GM13977 (cell line): ENCODE data around the gene CNOT6.

Experiments used
- DNase-seq: peaks from one replicate; pipeline ENCODE4 v3.0.0; 2012; ENCODE audit warnings: low spot score
- in situ Hi-C: fragments of 300-500 bp; cut with MboI; formaldehyde crosslinking; loops from one replicate; pipeline ENCODE4 v1.12.0; 2022; ENCODE audit warnings: low sequenced_read_pairs, low pct_unique_long_range_greater_than_20kb, mixed read lengths, inconsistent platforms; ENCODE audit not compliant: unreplicated experiment
- TF ChIP-seq, protein P1 (sequence below): IDR thresholded peaks from 2 replicates; pipeline ENCODE4 v1.5.1; 2012; ENCODE audit warnings: mild to moderate bottlenecking, control low read depth; ENCODE audit not compliant: insufficient read depth; ENCODE audit errors: extremely low read depth, missing control alignments

CNOT6 gene

DNA sequence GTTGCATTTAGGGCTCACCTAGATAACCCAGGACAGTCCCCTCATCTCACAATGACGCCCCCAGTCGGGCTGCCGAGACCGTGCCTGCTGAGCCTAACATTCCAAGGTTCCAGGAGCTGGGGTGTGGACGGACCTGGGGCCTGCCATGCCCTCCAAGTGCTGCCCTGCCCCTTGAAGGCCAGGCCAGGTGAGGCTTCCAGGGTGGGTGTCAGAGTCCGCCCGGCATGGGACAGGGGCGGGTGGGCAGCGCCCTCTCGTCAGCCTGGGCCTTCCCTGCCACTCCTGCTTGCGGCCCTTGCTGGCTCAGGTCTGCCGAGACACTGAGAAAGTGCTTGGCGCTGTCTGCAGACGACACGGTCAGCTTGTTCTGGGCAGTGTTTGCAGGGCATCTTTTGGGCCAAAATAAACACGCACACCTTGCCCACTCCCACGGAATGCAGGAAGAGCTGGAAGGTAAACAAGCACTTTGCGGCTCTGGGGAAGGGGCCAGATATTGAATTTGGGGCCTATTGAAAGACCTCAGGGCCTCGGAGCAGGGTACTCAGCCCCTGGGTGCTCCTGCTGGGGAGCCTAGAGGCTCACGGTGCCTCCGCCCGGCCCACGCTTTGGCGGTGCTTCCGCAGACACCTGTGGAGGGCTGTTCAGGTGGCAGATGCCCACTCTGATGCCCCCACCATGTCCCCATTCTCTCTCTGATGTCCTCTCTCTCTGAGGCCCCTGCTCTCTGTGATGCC is 101.4 kb downstream of the CNOT6 start:
- in situ Hi-C loops: no loop called here
- TF ChIP-seq, protein P1, sequence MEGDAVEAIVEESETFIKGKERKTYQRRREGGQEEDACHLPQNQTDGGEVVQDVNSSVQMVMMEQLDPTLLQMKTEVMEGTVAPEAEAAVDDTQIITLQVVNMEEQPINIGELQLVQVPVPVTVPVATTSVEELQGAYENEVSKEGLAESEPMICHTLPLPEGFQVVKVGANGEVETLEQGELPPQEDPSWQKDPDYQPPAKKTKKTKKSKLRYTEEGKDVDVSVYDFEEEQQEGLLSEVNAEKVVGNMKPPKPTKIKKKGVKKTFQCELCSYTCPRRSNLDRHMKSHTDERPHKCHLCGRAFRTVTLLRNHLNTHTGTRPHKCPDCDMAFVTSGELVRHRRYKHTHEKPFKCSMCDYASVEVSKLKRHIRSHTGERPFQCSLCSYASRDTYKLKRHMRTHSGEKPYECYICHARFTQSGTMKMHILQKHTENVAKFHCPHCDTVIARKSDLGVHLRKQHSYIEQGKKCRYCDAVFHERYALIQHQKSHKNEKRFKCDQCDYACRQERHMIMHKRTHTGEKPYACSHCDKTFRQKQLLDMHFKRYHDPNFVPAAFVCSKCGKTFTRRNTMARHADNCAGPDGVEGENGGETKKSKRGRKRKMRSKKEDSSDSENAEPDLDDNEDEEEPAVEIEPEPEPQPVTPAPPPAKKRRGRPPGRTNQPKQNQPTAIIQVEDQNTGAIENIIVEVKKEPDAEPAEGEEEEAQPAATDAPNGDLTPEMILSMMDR: no peak
- peak; percentile 12 for DNase-seq

DNA sequence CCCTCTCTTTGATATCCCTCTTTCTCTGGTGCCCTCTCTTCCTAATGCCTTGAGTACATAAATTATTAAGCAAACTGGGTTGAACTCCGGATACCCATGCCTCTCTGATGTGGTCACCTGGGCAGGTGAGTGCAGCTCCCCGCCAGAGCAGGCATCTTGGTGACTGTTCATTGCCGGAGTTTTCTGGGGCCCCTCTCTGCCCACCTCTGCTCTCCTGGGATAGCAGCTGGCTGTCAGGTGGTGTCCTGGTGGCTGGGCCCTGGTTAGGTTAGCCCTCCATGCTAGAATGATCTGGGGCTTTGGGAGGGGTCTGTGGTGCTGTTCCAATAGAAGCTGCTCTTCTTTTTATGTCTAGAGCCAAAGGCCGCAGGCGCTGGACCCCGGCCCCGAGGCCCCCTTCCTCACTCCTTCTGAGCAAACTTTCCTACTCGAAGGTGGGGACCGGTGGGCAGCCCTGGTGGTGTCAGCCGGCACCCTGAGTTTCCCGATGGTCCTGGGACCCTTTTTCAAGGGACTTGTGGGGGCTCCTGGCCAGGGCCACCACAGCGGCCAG is 102.0 kb downstream of the CNOT6 start:
- in situ Hi-C loops: no loop called here
- DNase-seq: no peak
- TF ChIP-seq, protein P1: no peak

DNA sequence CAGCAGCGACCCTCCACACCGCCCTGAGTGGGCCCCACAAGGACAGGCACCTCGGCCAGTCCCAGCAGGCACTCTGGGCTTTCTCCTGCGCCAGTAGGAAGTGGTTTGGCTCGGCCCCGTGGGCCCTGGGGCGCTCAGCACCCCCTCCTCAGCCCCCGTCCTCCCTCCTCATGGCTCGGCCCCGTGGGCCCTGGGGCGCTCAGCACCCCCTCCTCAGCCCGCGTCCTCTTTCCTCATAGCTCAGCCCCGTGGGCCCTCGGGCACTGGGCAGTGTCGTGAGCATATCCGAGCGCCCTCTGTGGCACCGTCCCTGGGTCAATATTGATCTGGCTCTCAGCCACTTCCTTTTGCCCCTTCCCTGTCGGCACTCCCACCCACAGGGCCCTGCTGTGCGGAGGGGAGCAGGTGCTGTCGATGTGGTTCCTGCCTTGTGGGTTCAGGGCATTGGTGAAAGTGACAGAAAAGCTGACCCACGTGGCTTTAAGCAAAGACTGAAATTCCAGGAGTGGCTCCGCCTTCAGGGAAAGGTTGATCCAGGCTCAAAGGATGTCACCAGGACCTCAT is 102.6 kb downstream of the CNOT6 start:
- TF ChIP-seq, protein P1: no peak
- DNase-seq: no peak
- in situ Hi-C loops: no loop called here

DNA sequence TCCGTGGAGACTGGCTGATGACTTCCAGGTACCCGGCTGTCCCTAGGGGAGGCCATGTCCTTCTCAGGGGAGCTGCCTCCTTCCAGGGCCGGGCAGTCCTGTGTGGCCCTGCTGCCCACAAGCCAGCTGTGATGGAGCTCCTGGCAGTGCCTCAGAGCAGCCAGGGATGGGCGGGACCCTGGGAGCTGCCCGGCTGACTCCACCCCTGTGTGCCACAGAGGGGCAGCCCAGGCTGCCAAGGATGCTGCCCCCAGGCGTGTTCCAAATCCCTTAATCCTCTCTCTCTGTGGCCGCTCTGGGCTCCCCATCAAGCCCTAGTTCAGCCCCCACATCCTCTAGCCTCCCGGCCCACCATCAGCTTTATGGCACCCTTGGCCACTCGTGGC is 104.1 kb downstream of the CNOT6 start:
- in situ Hi-C loops: no loop called here
- DNase-seq: peak; percentile 12
- TF ChIP-seq, protein P1: no peak

DNA sequence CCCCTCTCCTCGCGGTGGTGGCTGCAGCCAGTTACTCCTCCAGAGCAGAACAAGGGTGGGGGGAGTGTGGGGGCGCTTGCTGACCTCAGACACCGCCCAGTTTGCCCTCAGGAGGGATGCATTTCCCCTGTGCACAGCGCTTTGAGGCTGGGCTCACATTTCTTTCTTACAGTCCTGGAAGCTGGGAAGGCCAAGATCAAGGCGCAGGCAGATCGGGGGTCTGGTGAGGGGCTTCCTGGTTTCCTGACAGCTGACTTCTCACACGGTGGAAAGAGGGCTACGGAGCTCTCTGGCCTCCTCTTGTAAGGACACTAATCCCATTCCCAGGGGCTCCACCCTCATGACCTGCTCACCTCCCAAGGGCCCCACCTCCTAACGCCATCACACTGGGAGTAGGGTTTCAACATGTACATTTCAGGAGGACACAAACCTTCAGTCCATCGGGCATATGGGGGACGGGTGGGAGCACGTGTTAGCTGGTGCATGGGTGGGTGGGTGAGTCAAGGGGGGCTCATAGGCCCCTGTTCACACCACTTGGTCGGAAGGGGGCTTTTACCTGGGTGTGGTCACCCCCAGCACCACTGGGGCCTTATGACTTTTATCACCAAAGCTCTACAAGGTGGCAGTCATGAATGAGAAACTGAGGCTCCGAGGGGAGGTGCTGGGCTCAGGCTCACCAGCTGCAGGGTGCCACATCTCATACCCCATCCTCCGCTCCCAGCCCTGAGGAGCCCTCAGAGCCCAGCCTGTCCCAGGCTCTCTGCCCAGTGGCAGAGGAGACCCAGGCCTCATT is 104.8 kb downstream of the CNOT6 start:
- TF ChIP-seq, protein P1: no peak
- in situ Hi-C loops: no loop called here
- no peak for DNase-seq

DNA sequence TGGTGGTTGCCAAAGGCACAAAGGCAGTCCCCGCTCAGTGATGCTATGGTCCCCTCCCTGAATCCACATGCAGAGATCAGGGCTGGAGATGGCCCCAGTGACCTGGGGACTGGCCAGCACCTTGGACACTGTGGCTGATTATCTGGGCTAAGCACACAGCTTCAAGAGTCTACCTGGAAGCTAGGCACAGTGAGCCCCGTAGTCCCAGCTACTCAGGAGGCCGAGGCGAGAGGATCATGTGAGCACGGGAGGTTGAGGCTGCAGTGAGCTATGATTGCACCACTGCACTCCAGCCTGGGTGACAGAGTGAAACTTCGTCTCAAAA is 105.4 kb downstream of the CNOT6 start:
- in situ Hi-C loops: no loop called here
- DNase-seq: peak; percentile 24

More for the DNA sequence above, 105.4 kb downstream of the CNOT6 start:
- TF ChIP-seq, protein P1: no peak
